ENCODE results near the gene SOX6.
"Not testable (repeated sequence)": the region's sequence is repeated elsewhere in the genome, so short reads cannot be mapped to it uniquely, and the experiment has no call there.

The SOX6 gene

DNA sequence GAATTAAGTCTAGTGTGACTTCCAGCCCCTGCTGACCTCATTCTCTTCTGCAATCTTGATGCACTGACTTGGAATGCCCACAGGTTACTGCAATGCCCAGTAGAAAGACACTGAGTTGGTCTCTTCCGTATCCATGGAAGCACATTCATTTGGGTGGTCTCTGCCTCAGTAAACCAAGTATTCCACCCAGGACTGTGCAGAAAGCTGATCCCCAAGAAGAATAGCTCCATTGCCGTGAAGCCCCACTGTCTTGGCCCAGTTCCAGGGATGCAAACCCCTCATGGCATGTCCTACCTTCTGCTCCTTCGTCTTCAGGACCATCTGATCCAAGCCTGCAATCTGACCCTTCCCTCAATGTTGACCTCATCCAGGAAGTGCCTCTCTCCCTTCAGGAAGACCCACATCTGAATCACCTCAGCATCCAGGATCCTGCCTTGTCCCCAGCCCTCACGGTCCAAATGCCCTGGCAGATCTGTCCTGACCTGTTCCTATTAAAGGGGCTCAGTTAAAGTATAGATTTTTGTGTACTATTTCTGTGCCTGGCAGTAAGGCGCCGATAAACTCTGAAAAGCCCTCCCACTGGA, 425.8 kb downstream of the SOX6 start:
- no peak for DNase-seq (ENCODE audit: low read depth in 2 of 2)

DNA sequence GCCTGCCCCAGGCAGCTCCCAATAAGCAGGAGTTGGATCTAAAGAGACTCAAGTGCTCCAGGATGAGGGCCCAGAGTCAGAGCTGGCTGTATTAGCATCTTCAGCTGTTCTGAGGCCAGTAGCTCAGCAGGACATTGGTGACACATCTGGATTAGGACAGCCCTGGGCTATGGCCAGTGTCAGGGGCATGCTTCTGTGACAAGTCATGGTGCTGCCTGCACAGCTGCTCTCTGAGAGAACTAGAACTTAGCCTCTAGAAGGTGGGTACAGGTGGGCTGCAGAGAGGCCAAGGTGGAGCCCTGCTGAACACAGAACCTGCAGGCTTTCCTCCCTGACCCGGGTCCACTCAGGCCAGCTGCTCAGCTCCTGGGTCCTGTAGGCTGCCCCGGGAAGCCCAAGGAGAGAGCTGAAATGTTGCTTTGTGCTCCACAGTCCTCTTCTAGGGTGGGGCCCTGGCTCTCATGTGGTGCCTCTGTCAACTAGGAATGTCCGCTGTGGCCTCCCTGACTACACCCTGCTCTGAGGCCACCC, 426.9 kb downstream of the SOX6 start:
- no peak for DNase-seq (ENCODE audit: low read depth in 2 of 2)

DNA sequence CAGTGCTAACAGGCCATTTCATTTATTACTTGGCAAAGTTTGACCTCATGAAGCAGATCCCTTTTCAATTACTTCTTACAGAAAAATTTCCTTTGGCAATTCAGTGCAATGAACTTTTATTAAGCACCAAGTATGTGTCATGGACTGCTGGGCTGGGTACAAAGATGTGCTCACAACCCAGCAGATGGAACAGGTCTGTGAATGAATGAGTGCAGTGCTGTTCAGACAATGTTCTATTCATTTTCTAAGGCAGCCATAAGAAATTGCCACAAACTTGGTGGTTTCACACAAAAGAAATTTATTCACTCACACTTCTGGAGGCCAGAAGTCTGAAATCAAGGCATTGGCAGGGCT, 428.5 kb downstream of the SOX6 start:
- DNase-seq (ENCODE audit: low read depth in 2 of 2) = no peak

DNA sequence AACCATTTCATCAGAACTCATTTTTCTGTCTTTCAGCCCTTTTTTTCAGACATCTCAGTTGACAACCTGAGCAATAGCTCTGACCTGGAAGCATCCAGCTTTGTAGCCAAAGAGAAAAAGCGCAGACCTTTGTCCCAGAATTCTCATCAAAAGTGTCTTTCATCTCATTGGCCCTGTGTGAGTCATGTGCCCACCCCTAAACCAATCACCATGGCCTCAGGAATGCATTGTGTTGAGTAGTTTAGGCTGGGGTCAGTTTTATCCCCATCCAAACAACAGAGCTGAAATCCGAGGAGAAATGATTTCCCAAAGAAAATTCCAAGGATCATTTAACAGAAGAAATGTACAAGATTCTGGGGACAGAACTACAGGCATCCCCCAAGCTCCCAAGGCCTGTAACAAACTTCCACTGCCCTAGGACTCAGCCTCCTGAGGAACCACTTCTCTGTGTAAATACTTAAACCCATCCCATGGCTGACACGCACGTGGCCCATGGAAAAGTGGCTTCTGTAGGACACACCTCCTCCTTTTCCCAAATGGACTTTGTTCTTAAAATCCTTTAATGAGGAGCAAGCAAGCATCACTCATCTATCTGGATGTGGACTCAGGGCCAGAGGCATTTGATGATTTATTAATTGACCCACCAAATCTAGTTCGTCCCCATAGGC, 429.0 kb downstream of the SOX6 start:
- DNase-seq (ENCODE audit: low read depth in 2 of 2) = no peak

GRCh38 chr11:15926071-15926470, 430.3 kb downstream of the SOX6 start:
- DNase-seq (ENCODE audit: low read depth in 2 of 2) = no peak

- DNase-seq (ENCODE audit: low read depth in 2 of 2) = no peak
These were observed 433.2 kb downstream of the SOX6 start for GRCh38 chr11:15923183-15923582.

DNA sequence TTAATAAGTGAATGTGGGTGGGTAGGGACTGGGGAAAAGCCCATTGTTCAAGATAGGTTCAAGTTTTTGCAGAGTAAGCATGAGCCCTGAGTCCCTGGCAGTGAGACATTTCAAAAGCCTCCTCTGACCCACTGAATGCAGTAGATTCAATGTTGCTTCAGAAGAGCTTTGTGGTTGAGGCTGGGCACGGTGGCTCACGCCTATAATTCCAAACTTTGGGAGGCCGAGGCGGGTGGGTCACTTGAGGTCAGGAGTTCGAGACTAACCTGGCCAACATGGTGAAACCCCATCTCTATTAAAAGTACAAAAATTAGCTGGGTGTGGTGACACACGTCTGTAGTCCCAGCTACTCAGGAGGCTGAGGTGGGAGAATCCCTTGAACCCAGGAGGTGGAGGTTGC, 433.6 kb downstream of the SOX6 start:
- not testable (repeated sequence) for DNase-seq (ENCODE audit: low read depth in 2 of 2)

- no peak for DNase-seq (ENCODE audit: low read depth in 2 of 2)
These were observed 435.3 kb downstream of the SOX6 start for GRCh38 chr11:15920856-15921629.

DNA sequence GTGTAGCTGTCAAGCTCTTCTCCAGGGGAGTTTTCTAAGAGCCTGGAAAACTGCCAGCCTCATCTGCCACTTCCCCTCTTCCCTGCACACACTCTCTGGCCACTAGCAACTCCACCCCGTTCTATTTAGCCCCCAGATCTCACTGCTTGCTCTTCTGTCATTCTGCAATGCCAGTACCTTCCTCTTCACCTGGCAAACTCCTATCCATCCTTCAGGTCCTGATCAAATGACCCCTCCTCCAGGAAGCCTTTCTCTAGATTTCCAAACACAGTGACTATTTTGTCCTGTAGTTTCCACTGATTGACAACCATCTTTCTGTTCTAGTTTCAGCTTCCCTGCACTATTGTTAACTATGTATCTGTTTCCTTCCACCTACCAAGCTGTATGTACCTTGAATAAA, 437.7 kb downstream of the SOX6 start:
- DNase-seq (ENCODE audit: low read depth in 2 of 2) = no peak

GRCh38 chr11:15918212-15918611, 438.1 kb downstream of the SOX6 start:
- no peak for DNase-seq (ENCODE audit: low read depth in 2 of 2)
